Suppressor macrophage treated with lipopolysaccharide for 1 hour (primary cell): ENCODE results near the gene ATP10D.

Experiments used
- DNase-seq, 3 donors: peaks; one replicate each; pipeline ENCODE4 v3.0.0-alpha.2; 2020 to 2022

The ATP10D gene

DNA sequence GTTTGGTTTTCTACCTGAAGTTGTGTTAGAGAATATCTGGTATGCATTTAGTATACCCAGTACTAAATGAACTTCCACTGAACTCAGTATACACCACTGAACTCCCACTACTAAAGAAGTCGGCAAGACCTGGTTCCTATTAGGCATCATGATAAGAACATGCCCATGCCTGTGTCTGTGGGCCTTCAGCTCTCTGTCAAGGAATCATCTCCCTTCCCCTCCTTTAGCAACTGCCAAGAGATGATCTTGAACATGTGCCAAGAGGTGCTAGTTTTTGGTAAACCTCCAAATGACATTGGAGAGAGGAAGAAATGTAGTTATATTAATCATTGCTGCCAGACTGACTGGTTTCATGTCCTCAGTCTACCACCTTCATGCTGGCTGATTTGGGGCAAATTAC, 113.2 kb downstream of the ATP10D start:
- DNase-seq = no peak

DNA sequence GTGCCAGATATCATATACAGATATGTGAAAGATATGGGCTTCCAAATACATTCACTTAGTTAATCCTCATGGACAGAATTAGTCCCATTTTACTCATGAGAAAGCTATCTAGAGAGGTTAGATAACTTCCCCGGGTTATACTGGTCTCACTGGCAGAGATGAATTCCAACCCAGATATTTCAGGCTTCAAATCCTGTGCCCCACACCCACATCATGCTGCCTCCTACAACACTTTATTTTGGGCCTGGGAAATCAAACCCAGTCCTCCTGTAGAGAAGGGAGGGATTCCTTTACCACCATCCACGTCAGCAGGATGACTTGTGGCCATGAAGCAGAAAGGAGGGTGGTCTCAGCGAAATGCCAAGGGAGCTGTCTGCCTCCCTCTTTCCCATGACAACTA, 113.8 kb downstream of the ATP10D start:
- no peak for DNase-seq

DNA sequence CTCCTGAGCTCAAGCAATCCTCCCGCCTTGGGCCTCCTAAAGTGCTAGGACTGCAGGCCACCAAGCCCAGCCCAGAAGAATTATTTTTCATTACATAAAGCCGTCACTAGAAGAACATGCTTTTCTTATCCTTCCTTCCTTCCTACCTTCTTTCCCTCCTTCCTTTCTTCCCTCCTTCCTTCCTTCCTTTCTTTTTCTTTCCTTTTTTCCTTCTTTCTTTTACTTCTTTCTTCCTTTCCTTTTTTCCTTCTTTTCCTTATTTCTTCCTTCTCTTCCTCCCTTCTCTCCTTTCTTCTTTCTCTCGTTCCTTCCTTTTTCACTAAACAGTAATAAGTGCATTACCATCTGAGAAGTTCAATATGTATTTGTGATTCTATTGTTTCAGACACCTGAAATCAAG, 121.4 kb downstream of the ATP10D start:
- no peak for DNase-seq

DNA sequence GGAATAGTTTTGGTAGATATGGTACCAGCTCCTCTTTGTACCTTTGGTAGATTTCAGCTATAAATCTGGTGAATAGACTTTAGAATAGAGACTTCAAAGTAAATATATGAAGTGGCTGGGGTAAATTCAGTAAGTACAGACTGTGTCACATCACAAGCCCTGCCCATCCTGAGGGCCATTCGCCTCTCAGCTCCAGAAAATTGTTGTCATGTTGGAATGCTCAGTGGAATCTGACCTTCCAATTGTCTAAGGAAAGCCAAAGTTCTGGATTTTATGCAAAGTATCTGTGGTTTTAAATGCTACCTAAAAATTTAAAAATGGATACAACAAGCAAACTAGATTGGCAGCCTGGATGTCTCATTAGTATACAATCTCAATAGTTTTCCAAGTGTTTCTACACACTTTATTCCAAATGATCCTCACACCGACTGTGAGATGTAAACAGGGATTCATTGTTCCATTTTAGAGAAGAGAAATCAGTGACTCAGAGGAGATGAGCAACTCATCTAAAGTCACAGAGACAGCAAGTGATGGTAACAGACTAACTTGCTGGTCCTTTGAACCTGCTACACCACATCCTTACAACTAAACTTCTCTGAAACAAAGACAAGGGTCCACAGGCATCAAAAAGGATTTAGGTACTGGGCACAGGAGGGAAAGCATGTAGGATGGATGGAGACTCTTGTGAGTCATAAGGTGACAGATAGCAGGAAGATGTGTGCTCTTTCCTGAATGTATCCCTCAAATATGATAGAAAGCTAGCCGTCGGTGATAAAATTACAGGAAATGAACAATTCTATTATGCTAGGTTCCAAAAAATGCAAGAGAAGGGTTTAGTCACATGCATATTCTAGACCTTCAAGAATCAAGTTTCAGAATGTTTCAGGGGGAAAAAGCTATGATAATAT, 127.3 kb downstream of the ATP10D start:
- no peak for DNase-seq

DNA sequence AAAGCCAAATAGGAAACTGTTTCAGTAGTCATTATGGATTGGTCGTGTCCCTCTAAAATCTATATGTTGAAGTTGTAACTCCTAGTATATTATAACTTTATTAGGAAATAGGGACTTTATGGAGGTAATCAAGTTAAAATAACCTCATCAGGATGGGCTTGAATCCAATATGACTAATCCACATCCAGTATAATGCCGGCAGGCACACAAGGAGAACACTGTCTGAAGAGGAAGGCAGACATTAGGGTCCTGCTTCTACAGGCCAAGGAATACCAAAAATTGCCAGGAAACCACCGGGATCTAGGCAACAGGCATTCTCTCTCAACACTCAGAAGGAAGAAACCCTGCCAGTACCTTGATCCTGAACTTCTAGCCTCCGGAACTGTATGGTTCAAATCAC, 130.3 kb downstream of the ATP10D start:
- DNase-seq = no peak

DNA sequence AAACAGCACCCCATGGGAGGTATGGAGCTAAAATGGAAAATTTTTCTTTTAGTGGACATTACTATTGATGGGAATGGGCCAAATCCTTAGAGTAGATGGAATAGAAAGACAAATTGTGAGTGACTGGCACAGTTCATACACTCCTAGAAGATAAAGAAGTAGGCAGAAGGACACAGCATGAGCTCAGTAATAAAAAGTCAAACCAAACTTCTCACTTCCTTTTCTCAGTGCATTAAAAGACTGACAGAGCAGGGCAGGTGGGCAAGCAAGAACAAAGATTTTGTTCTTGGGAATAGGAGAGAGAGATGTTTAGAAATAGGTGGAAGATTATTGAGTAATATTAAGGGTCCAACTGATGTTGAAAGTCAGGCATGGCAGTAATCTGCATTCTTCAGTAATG, 132.5 kb downstream of the ATP10D start:
- no peak for DNase-seq

DNA sequence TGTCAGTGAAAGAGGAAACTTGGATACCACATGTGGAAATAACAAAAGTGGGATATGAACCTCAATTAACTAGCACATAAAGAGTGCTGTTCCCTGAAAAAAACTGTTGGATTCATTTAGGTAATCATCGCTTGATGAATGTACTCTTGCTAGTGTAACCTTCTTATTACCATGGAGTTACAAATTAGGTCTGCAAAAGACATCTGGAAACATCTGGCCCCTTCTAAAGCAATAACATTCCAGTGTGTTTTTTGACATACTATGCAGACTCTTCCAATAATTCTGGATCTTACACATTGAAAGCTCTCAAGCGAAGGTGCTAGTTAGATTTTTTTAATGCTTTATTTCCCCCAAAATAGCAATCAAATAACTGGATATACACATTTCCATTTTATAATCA, 134.6 kb downstream of the ATP10D start:
- no peak for DNase-seq

DNA sequence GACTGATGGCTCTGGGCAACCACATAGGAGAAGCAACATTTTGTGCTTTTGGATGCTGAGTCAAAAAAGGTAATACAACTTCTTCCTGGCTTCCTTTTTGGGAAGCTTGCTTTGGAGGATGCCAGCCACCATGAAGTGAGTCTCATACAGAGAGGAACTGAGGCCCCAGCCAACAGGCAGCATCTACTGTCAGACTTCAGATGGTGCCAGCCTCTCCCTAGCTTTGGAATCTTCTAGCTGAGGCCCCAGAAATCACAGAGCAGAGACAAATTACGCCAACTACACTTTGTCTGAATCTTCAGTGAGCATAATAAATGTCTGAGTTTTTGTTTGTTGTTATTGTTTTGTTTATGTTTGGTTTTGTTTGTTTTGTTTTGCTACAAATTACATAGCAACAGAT, 136.1 kb downstream of the ATP10D start:
- DNase-seq = no peak

DNA sequence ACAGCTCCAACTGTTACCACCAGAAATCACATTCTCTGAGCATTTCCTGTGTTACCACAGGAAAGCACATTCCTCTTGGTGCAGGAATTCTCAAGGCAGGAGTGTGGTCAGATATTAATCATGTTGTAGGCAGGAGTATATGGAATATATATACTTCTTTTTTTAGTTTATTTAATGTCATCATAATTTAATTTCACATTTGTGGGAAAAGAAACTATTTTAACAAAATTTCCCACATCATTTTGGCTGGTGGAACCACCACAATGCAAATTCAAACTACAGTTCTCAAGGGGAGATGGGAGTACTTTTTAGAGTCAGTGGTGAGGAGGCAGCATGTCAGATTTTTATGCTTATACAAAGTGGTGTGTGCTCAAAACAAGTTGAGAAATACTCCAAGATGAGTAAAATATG, 139.0 kb downstream of the ATP10D start:
- DNase-seq = no peak

DNA sequence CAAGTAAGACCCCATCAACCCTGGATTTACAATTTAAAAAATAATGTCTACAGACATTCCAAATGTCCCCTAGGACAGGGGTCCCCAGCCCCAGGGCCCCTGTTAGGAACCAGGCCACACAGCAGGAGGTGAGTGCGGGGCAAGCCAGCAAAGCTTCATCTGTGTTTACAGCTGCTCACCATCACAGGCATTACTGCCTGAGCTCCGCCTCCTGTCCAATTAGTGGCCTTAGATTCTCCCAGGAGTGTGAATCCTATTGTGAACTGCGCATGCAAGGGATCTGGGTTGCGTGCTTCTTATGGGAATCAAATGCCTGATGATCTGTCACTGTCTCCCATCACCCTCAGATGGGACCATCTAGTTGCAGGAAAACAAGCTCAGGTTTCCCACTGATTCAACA, 146.1 kb downstream of the ATP10D start:
- no peak for DNase-seq

DNA sequence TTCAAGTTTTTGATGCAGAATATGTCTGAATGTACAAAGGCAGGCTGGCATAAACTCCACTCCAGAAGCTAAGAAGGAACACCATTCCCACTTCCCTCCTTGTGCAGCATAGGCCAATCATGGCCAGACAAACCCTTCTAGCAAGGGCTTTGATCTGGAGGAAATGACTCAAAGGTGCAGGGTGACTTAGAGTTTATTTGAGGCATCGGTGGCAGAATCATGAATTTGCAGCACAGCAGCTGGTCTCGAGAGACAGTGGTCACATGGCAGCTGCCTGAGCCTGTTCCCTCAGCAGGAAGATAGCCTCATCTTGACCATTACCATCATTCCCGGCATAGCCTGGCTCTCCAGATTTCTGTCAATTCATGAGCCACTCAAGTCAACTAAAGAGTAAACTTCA, 154.5 kb downstream of the ATP10D start:
- DNase-seq = peak; percentile 20 to 36 (median 31)

DNA sequence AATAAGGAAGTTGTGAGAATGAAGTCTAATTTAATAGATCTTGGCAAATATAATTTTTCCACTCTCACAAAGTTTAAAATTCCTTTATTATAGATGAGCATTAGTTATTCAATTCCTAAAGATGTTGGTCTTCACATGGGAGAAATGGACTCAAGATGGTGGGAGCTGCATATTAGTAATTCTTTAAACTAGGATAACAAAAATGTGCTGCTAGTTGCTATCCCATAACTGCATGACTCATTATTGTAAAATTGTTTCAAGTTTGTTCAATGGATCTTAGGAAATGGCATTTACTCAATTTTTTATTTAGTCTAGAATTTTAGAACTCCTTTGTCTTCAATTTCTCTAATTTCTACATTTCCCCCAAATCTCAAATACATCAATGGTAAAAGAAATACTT, 155.8 kb downstream of the ATP10D start:
- peak in 1 of 3 donors; percentile 6 for DNase-seq

DNA sequence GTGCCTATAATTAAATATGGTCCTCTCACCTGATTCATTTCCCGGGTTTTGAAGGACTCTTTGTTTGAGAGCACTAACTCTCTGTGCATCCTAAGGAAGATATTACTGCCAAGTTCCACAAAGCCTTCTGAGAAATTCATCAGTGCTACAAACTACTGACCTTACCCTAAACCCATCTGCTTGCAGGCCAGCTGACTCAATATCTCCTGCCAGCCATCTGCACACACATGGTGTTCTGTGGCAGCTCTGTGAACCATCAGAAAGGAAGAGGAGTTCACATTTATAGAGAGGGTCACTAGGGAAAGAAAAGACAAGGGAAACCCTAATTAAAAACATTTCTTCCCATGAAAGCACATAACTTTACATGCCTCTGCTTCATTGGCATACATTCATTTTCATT, 156.7 kb downstream of the ATP10D start:
- DNase-seq = no peak

DNA sequence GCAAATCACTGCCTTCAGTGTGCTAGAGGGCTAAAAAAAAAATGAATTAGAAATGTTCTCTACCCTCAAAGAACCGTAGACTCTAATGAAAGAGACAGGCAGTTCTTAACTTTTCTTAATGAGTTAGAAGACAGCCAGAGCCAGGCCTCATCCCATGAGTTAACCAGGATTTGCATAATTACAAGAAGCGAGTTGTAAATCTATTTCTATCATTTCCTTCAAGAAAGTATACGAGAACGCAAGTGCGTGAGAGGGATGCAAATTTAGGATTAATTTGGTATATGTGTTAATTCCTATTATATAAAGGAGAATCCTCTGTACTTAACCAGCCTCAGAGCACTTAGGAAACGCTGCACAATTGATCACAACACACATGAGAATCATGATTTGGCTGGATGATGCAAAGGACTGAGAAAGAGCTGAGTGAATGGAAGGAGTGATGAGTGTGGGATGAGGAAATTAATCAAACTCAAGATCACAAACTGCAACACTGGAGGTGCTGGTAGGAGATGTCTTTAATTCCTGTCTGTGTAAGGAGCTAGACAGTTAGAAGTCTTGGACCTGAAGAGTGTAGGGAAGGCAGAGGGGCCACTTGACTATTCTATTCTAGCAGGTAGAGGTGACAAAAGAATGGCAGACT, 157.2 kb downstream of the ATP10D start:
- DNase-seq = no peak
